Measurements from ENCODE around the gene GLCE.
"Not testable (repeated sequence)": the region's sequence is repeated elsewhere in the genome, so short reads cannot be mapped to it uniquely, and the experiment has no call there.

GLCE gene

DNA sequence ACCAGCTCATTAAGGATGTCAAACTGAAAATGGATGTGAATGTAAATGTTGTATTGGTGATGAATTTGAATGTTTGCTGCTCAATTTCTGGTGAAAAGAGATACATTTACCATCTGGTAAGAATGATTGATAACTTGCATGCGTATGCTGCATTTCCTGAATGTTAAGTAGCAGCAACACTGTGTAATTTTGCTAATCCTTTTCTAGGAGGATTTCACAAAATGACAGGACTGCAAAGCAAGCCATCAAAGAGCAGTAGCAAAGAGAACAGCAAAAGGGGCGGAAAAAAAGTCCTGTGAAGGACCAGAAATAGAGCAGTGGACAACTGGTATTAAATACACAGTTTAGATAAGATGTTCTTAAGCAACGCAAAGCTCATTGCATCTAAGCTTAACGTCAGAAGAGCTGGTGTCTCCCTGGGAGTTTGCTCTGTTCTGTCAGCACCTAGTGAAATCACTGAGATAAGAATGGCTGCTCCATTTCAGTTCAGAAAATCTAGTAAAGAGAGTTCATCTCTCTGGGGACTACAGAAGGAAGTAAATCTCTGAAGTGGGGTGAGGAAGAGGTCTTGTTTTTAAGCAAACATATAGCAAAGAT lies 114.7 kb downstream of the GLCE start:
- DNase-seq (ENCODE audit: low spot score) = no peak

DNA sequence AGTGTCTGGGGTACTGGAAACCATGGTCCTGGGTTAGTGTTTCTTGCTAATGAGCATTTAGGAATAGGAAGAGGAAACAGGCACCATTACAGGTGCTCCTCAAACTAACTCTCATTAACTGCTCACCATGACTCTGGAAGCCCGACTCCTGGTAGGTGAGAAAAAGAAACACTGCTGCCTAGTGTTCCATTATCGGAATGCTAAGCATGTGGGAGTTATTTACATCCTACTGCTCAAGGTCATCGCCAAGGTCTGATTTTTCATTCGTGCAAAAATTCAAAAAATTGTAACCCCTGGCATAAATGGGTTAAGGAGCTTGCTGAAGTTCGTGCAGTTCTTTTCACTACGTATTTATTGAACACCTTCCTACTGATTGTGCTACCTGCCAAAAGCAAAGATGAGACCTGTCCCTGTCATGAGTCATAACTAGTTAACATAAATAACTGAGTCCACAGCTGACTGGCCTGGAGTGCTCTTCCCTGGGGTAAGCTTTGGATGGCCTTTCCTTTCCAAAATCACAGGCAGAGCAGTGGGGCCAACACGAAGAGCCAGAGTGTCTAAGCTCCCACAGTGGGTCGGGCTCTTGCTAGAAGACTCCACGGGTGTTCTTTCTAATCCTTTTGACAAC lies 115.6 kb downstream of the GLCE start:
- DNase-seq (ENCODE audit: low spot score) = no peak

DNA sequence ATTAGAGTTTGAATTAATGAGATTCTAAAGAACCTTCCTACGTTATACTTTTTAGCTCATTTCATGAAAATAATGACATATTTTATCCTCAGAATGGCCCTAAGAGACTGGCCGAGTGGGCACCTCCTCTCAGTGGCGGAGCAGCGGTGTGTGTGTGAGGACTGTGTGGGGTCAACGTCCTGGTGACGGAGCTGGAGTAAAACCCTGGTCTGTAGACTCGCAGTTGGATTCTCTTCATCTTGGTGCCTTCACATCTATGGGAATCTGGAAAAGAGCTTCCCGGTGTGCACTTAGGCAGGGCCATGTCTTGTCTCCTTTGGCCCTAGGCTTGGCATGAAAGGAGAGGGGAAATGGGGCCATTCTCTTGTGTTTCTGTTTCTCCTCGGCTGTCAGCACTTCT lies 116.9 kb downstream of the GLCE start:
- DNase-seq (ENCODE audit: low spot score) = no peak

DNA sequence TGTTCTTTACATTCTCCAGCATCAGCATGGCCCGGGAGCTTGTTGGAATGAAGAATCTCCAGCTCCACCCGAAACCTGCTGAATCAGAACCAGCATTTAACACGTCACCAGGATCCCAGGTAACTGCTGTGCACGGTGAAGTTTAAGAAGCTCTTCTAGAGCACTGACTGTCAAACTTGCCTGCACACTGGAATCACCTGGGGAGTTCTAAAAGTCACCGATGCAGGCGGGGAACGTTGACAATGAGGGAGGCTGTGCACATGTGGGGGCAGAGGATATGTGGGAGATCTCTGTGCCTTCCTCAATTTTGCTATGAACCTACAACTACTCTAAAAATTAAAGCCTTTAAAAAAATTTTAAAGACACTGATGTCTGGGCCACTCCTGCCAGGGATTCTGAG lies 119.2 kb downstream of the GLCE start:
- DNase-seq (ENCODE audit: low spot score) = no peak

DNA sequence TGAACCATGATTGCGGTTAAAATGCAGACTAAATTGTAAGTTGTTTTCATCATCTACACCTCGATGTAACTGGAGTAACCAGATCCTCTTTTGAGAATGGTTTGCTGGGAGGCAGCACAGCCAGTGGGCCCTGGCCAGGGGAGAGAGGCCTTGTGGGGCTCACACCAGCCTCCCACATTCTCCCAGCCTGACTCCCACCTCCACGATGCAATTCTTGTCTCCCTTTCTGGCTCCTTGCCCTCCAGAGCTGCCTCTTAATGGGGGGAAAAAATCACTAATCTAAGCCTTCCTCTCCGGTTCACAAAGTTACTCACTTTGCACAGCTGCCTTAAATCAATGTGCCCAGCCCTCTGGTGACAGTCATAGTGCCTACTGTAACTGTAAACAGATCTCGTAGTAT lies 120.3 kb downstream of the GLCE start:
- no peak for DNase-seq (ENCODE audit: low spot score)

DNA sequence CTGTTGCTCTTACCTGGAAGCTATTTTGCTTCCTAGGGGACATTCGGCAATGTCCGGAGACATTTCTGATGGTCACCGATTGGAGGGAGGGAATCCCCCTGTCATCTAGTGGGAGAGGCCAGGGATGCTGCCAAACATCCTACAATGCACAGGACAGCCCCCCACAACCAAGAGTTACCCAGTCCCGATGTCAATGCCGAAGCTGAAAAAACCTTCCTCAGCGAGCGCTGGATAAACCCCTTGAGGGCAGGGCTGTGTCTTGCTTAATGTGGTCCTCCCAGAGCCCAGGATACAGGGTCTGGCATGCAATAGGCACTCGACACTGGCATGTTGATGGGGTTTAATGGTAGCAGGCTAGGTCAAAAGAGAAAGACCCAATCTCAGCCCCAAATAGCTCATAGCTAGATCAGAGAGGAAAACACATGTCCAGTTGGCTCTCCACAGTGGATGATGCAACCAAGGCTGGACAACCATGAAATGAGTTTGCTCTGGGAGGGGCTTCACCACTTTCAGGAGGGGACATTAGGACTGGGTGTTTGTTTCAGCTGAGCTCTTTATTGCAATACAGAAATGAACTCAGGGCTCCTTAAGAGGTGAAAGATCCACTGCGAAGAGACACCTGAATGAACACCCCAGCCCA lies 121.8 kb downstream of the GLCE start:
- DNase-seq (ENCODE audit: low spot score) = no peak

DNA sequence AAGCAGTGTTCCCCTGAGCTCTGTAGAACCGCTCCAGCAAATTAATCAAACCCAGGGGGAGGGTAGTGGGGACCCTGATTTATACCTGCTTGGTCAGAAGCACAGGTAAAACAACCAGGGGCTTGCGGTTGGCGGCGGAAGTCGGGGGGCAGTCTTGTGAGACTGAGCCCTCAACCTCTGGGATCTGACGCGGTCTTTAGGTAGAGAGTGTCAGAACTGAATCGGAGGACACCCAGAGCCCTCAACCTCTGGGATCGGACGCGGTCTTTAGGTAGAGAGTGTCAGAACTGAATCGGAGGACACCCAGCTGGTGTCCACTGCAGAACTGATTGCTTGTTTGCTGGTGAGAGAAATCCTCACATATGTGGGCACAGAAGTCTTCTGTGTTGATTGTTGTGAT lies 125.4 kb downstream of the GLCE start:
- no peak for DNase-seq (ENCODE audit: low spot score)

DNA sequence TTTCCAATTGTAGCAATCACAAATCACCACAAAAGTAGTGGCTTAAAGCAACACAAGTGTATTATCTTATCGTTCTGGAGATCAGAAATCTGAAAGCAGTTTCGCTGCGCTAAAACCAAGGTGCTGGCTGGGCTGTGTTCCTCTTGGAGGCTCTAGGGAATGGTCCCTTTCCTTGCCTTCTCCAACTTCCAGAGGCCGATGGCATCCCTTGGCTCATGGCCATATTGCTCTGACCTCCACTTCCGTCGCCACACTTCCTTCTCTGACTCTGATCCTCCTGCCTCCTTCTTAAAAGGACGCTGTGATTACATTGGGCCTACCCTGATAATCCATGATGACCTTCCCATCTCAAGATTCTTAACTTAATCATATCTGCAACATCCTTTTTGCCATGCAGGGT lies 127.6 kb downstream of the GLCE start:
- no peak for DNase-seq (ENCODE audit: low spot score)

DNA sequence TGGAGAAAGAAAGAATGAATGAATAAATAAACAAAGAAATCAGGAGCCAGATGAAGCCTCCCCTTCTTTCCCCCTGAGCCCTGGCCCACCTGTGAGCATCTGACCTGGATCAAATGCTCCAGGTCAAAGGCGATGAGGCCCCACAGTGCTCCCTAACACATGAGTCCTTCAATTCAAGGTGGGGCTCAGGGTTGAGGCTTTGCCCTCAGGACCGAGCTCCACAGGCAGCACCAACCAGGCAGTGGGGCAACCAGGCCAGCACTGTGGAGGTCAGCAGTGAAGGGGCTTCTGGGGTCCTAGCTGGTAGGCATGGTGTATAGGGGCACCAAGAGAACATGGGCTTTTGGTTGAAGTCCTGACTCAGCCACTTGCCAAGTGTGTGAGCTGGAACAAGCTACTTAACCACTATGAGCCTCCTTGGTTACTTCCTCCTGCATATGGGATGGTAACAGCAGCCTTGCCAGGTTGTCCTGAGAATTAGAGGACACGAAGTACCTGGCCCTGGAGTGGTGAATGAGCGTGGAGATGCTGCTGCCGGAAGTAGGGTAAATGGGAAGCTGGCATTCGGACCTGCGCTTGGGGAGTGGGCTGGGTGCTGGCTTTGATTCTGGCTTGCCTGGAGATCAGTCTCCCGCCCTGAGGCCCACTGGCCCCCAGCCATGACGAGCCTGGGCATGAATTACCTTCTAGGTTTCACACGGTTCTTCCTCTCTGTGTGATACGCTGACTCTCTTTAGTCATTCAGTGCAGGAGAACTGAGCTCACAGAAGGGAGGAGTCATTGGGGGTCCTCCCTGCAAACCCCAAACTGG lies 128.3 kb downstream of the GLCE start:
- no peak for DNase-seq (ENCODE audit: low spot score)

DNA sequence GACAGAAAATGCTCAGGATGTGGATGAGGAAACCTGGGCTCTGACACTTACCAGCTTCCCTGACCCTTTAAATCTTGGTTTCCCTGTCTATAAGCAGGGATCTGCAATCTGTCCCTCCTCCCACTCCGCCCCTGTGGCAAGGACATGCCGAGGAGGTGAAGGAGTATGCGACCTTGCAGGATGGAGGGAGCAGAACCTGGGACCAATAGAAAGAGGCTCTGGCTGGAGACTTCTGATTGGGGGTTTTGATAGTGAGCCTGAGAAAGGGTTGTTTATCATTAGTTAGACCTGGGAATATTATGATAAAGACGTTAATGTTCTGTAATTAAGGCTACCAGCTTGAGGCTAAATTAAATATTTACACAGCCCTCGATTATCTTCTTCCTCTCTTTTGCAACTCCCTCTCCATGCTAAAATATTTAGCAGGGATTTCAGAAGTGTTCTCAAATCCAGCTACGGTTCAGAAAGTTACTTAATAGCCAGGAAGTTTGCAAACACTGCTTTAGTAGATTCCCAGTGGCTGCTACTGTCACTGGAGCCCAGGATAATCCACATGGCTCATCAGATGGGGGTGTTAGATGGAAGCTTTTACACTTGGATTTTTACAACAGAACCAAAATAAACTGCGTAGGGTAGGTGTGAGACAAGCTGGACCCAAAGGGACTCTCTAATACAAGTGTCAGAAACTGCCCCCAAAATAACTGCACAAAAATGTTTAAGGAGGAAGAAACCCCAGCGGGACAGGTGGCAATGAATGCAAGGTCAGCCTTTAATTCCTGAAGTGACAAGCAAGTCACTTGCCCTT lies 129.1 kb downstream of the GLCE start:
- DNase-seq (ENCODE audit: low spot score) = no peak

DNA sequence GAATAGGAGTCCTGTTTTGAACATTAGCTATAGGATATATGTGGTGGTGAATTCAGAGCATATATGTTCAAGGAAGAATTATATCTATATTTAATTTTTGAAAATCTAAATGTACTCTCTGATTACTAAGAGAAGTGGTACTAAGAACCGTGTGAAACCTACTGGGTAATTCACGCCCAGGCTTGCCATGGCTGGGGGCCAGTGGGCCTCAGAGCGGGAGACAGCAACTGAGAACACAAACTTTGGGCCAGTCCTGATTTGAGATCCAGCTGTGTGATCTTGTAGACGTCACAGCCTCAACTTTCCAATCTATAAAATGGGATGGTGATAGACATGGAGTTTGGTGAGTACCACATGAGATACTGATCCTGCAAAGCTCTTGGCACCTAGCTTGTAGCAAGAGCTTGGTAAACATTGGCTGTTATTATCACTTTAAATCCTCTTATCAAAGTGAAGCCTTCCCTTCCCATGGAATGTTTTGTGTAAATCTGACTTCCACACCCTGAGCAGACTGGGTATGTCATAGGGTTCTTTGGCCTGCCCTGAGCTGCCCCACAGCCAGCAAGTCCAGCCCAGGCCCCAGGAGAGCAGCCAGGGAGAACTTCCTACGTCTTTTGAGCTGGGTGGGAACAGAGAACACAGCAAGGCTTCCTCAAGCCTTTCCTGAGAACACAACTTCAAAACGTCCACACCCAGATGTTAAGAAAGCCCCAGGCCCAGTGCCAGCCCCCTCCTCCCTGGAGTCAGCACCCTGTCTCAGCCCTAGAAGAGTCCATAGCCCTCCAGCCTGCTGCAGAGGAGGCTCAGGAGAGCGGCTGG lies 130.1 kb downstream of the GLCE start:
- no peak for DNase-seq (ENCODE audit: low spot score)

DNA sequence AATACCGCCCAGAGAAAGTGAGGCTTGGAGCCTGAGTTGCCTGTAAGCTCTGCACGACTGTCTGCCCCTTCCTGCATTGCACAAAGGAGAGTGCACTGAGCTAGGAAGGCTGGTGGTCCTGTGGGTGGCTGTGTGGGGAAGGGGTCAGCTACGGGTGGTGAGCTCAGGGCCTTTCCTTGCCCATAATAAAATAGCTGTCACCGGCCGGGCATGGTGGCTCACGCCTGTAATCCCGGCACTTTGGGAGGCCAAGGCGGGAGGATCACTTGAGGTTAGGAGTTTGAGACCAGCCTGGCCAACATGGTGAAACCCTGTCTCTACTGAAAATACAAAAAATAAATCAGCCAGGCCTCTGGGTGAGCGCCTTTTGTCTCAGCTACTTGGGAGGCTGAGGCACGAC lies 131.2 kb downstream of the GLCE start:
- DNase-seq (ENCODE audit: low spot score) = not testable (repeated sequence)

DNA sequence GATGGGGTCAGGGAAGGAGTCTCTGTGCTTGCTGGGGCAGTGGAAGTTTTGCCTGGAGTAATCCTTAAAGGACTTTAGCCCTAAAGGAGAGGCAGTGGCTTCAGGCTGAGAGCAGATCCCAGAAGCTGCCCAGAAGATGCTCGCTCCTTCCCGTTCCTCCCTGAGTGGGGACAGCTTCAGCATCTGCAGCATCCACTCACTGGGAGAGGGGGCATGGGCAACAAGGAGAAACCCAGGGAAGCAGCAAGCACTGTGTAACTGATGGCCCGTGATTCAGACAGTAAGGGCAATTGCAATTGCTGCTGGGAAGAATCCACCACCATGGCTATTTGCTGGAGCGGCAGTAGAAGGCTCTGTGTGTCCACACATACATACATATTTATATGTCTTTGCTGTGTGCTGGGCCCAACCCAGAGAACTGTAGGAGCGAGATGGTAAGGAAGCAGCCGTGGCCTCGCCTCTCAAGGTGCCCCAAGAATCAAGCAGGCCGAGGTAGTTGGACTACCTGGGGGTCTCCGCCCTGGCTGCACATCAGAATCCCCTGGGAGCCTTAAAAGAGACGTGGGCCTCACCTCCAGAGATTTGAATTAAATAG lies 132.5 kb downstream of the GLCE start:
- DNase-seq (ENCODE audit: low spot score) = no peak

DNA sequence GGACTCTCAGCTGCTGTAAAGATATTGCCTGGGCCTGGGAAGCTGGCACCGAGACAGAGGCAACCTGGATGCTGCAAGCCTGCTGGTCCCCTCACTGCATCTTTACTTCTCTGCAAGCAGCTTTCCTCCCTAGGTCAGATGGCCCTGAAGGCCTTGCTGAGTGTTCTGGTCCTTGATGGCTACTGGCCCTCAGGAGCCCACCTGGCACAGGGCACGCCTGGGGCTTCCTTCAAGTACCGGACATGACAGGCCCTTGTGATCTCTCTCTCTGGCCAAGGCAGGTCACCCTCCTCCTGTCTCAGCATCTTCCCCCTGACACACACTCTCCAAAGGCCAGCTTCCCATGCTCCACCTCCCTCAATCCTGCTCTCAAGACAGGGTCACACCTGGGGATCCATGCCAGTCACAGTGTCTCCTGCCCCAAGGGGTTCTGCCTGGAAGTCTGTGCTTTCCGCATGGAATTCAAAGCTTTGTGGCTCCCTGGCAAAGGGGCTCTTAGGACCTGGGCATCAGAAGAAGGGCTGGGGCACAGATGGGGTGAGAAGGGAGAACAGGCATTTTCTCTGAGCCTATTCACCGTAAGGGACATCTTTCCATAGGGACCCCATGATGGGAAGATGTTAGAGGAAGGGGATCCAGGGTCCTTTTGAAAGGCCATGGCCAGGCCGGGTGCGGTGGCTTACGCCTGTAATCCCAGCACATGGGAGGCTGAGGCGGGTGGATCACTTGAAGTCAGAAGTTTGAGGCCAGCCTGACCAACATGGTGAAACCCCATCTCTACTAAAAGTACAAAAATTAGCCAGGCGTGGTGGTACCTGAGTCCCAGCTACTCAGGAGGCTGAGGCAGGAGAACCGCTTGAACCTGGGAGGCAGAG lies 133.5 kb downstream of the GLCE start:
- no peak for DNase-seq (ENCODE audit: low spot score)

DNA sequence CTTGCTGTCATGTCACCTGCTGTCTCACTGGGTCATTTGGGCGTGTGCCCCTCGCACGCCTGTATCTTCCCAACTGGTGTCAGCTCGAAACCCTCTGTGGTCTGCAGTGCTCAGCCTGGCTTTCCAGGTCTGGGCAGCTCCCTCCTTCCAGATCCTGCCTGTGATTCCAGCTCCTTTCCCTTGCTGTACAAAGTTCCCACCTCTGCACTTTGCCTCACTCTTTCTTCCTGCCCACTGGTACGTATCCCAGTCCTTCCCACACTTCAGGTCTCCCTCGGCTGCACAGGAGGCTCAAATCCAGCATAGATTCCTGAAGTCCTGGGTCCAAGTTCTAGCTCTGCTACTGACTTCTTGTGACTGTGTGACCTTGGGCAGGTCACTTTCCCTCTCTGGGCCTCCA lies 136.2 kb downstream of the GLCE start:
- DNase-seq (ENCODE audit: low spot score) = no peak

DNA sequence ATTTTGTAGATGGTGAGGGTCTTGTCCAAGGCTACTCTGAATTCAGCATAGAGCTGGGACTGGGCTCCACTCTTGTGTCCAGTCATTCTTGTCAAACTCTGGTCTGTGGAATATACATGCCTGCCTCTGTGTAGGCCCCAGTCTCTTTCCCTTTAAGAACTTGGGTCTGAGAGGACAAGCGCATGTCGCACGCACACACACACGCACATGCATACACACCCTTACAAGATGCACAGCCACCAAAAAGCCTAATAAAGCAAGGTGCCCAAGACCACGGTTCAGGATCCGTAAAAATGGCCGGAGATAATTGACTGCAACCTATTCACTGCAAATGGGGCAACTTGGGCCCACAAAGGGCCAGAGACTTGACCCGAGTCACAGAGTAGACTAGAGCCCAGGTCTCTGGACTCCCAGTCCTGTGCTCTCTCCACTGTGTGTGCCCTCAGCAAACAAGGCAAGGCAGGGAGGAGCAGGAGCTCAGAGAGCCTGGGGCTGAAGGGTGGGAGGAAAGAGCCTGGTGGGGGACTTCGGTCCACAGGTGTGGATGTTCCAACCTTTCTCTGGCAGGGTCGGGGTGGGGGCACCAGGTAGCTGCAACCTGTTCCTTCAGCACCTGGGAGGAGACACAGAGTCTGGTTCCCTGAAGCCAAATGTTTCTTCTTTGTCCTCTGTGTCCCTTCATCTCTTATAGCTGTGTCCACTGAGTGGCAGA lies 137.4 kb downstream of the GLCE start:
- no peak for DNase-seq (ENCODE audit: low spot score)

DNA sequence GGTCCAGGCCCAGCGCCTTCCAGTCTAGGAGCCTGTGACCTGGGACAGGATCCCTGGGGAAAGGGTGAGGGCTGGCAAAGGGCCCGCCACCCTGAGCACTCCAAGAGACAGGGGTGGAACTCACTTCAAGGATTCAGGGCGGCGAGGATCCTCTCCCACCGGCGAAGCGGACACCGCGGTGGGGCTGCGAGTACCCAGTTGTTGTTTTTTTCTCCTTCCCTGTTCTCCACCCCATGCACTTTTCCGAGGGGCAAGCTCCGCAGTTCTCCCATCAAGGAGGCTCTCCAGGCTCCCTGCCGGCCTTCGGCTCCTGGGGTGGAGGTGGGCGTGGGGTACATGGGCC lies 137.9 kb downstream of the GLCE start:
- DNase-seq (ENCODE audit: low spot score) = no peak

DNA sequence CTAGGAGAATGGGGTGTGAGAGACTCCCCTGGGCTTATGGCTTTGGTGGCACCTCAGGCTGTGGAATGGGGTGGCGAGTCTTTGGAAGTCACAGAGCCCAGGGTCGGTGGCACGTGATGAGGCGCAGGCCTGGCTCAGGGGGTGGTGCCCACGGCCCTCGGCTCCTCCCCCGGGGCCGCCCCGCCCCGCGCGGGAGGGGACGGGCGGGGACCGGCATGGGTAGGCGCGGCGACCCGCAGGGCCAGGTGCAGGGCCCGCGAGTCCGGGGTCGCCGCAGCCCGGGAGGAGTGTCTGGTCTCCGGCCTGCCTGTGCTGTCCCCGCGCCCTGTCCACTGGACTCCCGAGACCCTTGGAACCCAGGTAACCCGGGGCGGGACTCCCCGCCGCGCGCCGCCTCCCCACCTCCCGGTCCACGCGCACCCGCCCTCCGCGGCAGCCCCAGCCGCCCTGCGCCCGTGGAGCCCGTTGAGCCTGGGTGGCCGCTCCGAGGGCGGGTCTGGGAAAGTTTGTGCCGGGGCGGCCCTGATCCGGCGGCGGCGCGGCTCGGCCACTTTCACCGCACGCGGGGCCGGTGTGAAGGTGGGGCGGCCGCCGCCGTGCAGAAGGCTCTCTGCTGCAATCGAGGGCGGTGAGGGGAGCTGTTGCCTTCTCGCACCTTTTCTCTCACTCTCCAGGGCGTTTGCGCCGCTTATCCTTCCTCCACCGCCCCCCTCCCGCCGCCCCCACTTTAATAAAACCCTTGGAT lies 138.4 kb downstream of the GLCE start, which contains the start of gene PAQR5:
PAQR5 (plus strand) TSS at position 216 of the 745 bp plus-strand sequence. CDS start 61,169 bp downstream, outside the sequence.
- DNase-seq (ENCODE audit: low spot score) = no peak

Measured in kidney capillary endothelial cell (primary cell).